Prostate gland (tissue), 2 donors: ENCODE data around the gene KRTAP1-3.

Experiments
- CTCF ChIP-seq, 4 experiments: fragments of 200-600 bp in 2 of 4; fragments of 450-650 bp in 2 of 4; sonication (generic) in 2 of 4; IDR thresholded peaks; 1 replicate in 3 of 4; 2 replicates in 1 of 4; pipeline ENCODE4 v1.5.1; 2016 to 2019; ENCODE audit warnings: antibody characterized with exemption in 4 of 4, mild to moderate bottlenecking in 2 of 4, moderate library complexity in 2 of 4
- POLR2A ChIP-seq: fragments of 450-650 bp; IDR thresholded peaks from one replicate; pipeline ENCODE4 v1.6.1; 2016; ENCODE audit warnings: antibody characterized with exemption, mild to moderate bottlenecking

GRCh38 chr17:41071606-41072360 is 37.1 kb upstream of the KRTAP1-3 start:
- TF ChIP-seq CTCF (IDR thresholded peaks at IDR 0.05) (no peak), POLR2A (no peak)
